Testis (tissue), 3 donors: ENCODE measurements around the gene REPIN1. TPM values are rescaled to one million over a fixed set of nuclear protein-coding genes. Genes with fewer than 3 reads are reported as not detected.

Experiments
- DNase-seq: peaks from one replicate; pipeline ENCODE4 v3.0.0-alpha.2; 2019
- H3K27ac ChIP-seq, 2 donors: fragments of 200-600 bp; sonication (generic); one replicate each; pipeline ENCODE4 v1.5.1; 2019
- H3K27me3 ChIP-seq: fragments of 200-600 bp; sonication (generic); one replicate; pipeline ENCODE4 v1.5.1; 2019
- H3K36me3 ChIP-seq: fragments of 200-600 bp; sonication (generic); one replicate; pipeline ENCODE4 v1.5.1; 2017; ENCODE audit warnings: low read depth; ENCODE audit errors: missing control alignments
- H3K4me1 ChIP-seq: fragments of 200-600 bp; sonication (generic); one replicate; pipeline ENCODE4 v1.5.1; 2019
- H3K4me3 ChIP-seq, 2 donors: fragments of 200-600 bp; sonication (generic); one replicate each; pipeline ENCODE4 v1.5.1; 2017 to 2019
- H3K9me3 ChIP-seq: fragments of 200-600 bp; sonication (generic); one replicate; pipeline ENCODE4 v1.5.1; 2017
- POLR2A ChIP-seq: fragments of 450-650 bp; IDR thresholded peaks from one replicate; pipeline ENCODE4 v1.6.1; 2017; ENCODE audit warnings: antibody characterized with exemption, mild to moderate bottlenecking, moderate library complexity
- WGBS, 2 donors: methylation state at CpG; one replicate each; pipeline ENCODE4 v1.1.5; 2018; 5-methylcytosine and 5-hydroxymethylcytosine counted together
- intact Hi-C: fragments of 100-400 bp; cut with DNase I; formaldehyde crosslinking; loops from one replicate; pipeline ENCODE4 v1.15.1; 2023; ENCODE audit warnings: low total_unique reads
- polyA plus RNA-seq: library from polyadenylated mRNA; stranded (reverse); fragments of 350-450 nt; fragmentation: Illumina TruSeq; extraction: RNeasy Lipid Tissue Mini Kit (QIAGEN cat#74804); gene quantifications from one replicate; pipeline ENCODE4 v1.2.3, GENCODE V29; 2014; ENCODE audit warnings: low read depth, low replicate concordance; ENCODE audit not compliant: insufficient read depth
- total RNA-seq, 2 donors: library from RNA; depleted of rRNA; stranded (reverse); fragments of >200 nt; gene quantifications; one replicate each; pipeline ENCODE4 v1.2.3, GENCODE V29; 2016
- TF ChIP-seq, protein P1 (sequence below), 3 experiments: fragments of 450-650 bp in 2 of 3; fragments of 200-600 bp in 1 of 3; sonication (generic) in 1 of 3; IDR thresholded peaks; one replicate each; pipeline ENCODE4 v1.5.1; 2016 to 2019; ENCODE audit warnings: antibody characterized with exemption in 3 of 3, mild to moderate bottlenecking in 2 of 3, moderate library complexity in 1 of 3

REPIN1 gene
- total and polyA plus RNA-seq, 3 donors from 2014 or later = 45.4 to 73.9 (median 59.1) TPM

DNA sequence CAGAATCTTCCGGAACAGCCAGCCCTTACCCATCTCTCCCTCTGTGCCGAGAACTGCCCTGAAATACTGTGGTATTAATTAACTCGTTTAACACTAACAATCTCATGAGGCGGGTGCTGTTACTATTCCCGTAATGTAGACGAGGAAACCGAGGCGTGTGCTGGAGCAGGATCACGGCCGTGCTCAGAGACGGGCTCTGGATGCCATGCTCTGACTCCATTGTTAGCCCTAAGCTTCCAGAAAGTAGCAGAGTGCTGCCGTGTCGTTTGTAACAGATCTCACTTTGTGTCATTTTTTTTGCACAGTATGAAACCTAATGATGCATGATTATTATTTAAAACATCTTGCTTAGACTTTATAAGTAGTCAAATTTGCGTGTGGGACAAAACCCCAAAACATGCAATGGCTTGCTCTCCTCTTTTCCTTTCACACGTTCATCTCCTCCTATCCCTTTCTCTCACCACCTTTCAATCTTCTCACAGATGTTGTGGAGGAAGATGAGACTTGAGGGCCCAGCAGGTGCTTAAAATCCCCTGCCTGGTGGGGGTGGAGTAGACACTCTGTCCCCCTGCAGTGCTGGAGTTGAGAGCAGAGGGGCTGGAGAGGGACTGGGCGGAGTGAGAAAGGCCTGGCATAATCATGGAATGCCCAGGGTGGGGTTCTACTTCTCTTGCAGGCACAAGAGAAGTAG lies 44.8 kb upstream of the REPIN1 start:
- Histone ChIP-seq H3K4me3 (peak overlapping the region; percentile 77 to 81), H3K27ac (peak overlapping the region; percentile 52 to 68), H3K27me3 (no peaks in the 10 kb centered on the region), H3K4me1 (peaks cover 11% of the 10 kb centered on the region), H3K36me3 (no peaks in the 10 kb centered on the region), H3K9me3 (no peaks in the 10 kb centered on the region)
- DNase-seq = no peak
- TF ChIP-seq POLR2A = no peak
- TF ChIP-seq, protein P1, sequence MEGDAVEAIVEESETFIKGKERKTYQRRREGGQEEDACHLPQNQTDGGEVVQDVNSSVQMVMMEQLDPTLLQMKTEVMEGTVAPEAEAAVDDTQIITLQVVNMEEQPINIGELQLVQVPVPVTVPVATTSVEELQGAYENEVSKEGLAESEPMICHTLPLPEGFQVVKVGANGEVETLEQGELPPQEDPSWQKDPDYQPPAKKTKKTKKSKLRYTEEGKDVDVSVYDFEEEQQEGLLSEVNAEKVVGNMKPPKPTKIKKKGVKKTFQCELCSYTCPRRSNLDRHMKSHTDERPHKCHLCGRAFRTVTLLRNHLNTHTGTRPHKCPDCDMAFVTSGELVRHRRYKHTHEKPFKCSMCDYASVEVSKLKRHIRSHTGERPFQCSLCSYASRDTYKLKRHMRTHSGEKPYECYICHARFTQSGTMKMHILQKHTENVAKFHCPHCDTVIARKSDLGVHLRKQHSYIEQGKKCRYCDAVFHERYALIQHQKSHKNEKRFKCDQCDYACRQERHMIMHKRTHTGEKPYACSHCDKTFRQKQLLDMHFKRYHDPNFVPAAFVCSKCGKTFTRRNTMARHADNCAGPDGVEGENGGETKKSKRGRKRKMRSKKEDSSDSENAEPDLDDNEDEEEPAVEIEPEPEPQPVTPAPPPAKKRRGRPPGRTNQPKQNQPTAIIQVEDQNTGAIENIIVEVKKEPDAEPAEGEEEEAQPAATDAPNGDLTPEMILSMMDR (IDR thresholded peaks at IDR 0.05) = no peak
- intact Hi-C loops = no loop called here
- 12 to 17% methylated on average over 14 to 16 of the region's 16 CpGs for WGBS, 2 donors

- no peaks in the 10 kb centered on the region for H3K36me3 ChIP-seq
- no peak for TF ChIP-seq POLR2A
- TF ChIP-seq, protein P1 (IDR thresholded peaks at IDR 0.05) = no peak
- H3K27me3 ChIP-seq = no peaks in the 10 kb centered on the region
- H3K27ac ChIP-seq = no peak overlapping the region
- peaks cover 11% of the 10 kb centered on the region for H3K4me1 ChIP-seq
- no peaks in the 10 kb centered on the region for H3K9me3 ChIP-seq
- intact Hi-C loops = no loop called here
- DNase-seq = no peak
- no peak overlapping the region for H3K4me3 ChIP-seq
- WGBS, 2 donors = 49 to 58% methylated on average over 12 of the region's 12 CpGs
These were observed 44.2 kb upstream of the REPIN1 start for GRCh38 chr7:150324373-150324961.

- DNase-seq = no peak
- WGBS, 2 donors = 96% methylated on average over 5 to 10 of the region's 10 CpGs
- intact Hi-C loops = no loop called here
- no peak overlapping the region for H3K4me3 ChIP-seq
- no peaks in the 10 kb centered on the region for H3K27me3 ChIP-seq
- TF ChIP-seq POLR2A = no peak
- TF ChIP-seq, protein P1 (IDR thresholded peaks at IDR 0.05) = no peak
- H3K9me3 ChIP-seq = no peaks in the 10 kb centered on the region
- H3K27ac ChIP-seq = no peak overlapping the region
- H3K36me3 ChIP-seq = no peaks in the 10 kb centered on the region
- H3K4me1 ChIP-seq = peaks cover 11% of the 10 kb centered on the region
These were observed 43.5 kb upstream of the REPIN1 start for GRCh38 chr7:150325110-150325611.

GRCh38 chr7:150325901-150326300 lies 42.7 kb upstream of the REPIN1 start:
- H3K4me1 ChIP-seq = peaks cover 11% of the 10 kb centered on the region
- H3K9me3 ChIP-seq = no peaks in the 10 kb centered on the region
- intact Hi-C loops = no loop called here
- WGBS, 2 donors = 88 to 96% methylated on average over 6 of the region's 6 CpGs
- no peak overlapping the region for H3K4me3 ChIP-seq
- no peaks in the 10 kb centered on the region for H3K36me3 ChIP-seq
- DNase-seq = no peak
- H3K27ac ChIP-seq = no peak overlapping the region
- H3K27me3 ChIP-seq = no peaks in the 10 kb centered on the region
- TF ChIP-seq POLR2A = no peak
- TF ChIP-seq, protein P1 (IDR thresholded peaks at IDR 0.05) = no peak
